A549 (cell line): ENCODE data around the gene BRF1. TPM values are rescaled to one million over a fixed set of nuclear protein-coding genes. Genes with fewer than 3 reads are reported as not detected.

ENCODE experiments used
- ATAC-seq, 2 experiments: fragments of 200-7000 bp in 1 of 2; fragments of >200 bp in 1 of 2; cut with Nextera tagmentation in 1 of 2; cut with Tn5 transposase in 1 of 2; 3 replicates each; pipeline versions ENCODE4 v1.8.0 to v1.9.1; 2018 to 2020; ENCODE audit warnings: mild to moderate bottlenecking in 1 of 2, moderate library complexity in 1 of 2
- CTCF ChIA-PET: fragments of 300-600 bp; sonication (Branson Sonifier 250); formaldehyde crosslinking; extraction: SDS; loops from one replicate; lab custom pipeline; 2021; ENCODE audit warnings: antibody characterized with exemption, inconsistent platforms; lab: Yijun Ruan, JAX
- POLR2A ChIA-PET: fragments of 350-600 bp; formaldehyde crosslinking; extraction: SDS; loops from one replicate; lab custom pipeline; 2021; ENCODE audit warnings: antibody characterized with exemption, inconsistent platforms; lab: Yijun Ruan, JAX
- DNase-seq, 2 experiments: peaks; one replicate each; pipeline versions ENCODE4 v3.0.0 to v3.0.0-alpha.2; 2011 to 2016; ENCODE audit warnings: low read depth in 1 of 2, low spot score in 1 of 2
- FAIRE-seq: peaks from 2 replicates; lab custom pipeline; 2011; peaks lifted over from hg19 to GRCh38; lab: Jason Lieb, UNC
- H3K27ac ChIP-seq, 2 experiments: fragments of >200 bp; sonication (Bioruptor Twin); formaldehyde crosslinking; 3 replicates each; pipeline ENCODE4 v1.5.1; 2016 to 2017
- H3K4me1 ChIP-seq: fragments of >200 bp; sonication (Bioruptor Twin); formaldehyde crosslinking; 3 replicates; pipeline ENCODE4 v1.6.1; 2016
- H3K4me2 ChIP-seq: fragments of >200 bp; sonication (Bioruptor Twin); formaldehyde crosslinking; 3 replicates; pipeline ENCODE4 v1.6.1; 2016
- H3K4me3 ChIP-seq: fragments of >200 bp; sonication (Bioruptor Twin); formaldehyde crosslinking; 3 replicates; pipeline ENCODE4 v1.5.1; 2016
- H3K9me3 ChIP-seq: fragments of >200 bp; sonication (Bioruptor Twin); formaldehyde crosslinking; 3 replicates; pipeline ENCODE4 v1.6.1; 2016
- BHLHE40 ChIP-seq: IDR thresholded peaks from 2 replicates; pipeline ENCODE4 v1.6.1; 2012; ENCODE audit warnings: low read depth, low read length, inconsistent platforms
- CBX2 ChIP-seq: fragments of 200-600 bp; sonication (generic); IDR thresholded peaks from 2 replicates; pipeline ENCODE4 v1.6.1; 2016; ENCODE audit warnings: low read depth, mild to moderate bottlenecking, borderline replicate concordance
- CBX8 ChIP-seq: fragments of 200-600 bp; sonication (generic); IDR thresholded peaks from 2 replicates; pipeline ENCODE4 v1.6.1; 2016
- CEBPB ChIP-seq, 2 experiments: fragments of >200 bp in 1 of 2; sonication (Bioruptor Twin) in 1 of 2; formaldehyde crosslinking in 1 of 2; IDR thresholded peaks; 2 replicates each; pipeline ENCODE4 v1.6.1; 2012 to 2016
- CHD2 ChIP-seq: fragments of 150-350 bp; IDR thresholded peaks from 2 replicates; pipeline ENCODE4 v1.6.1; 2014; ENCODE audit warnings: low read length; ENCODE audit not compliant: partially characterized antibody
- CHD4 ChIP-seq: fragments of 200-600 bp; sonication (generic); IDR thresholded peaks from 2 replicates; pipeline ENCODE4 v1.6.1; 2016; ENCODE audit warnings: antibody characterized with exemption, mild to moderate bottlenecking, borderline replicate concordance
- EHF ChIP-seq: fragments of 250-450 bp; sonication (Bioruptor Pico); IDR thresholded peaks from 2 replicates; pipeline ENCODE4 v1.5.0; 2020; ENCODE audit warnings: mild to moderate bottlenecking
- FOSL2 ChIP-seq, 2 experiments: fragments of 450-650 bp in 1 of 2; fragments of >200 bp in 1 of 2; sonication (Bioruptor Twin) in 1 of 2; formaldehyde crosslinking; IDR thresholded peaks; 2 replicates each; pipeline versions ENCODE4 v1.5.0 to v1.6.1; 2016 to 2020; ENCODE audit warnings: mild to moderate bottlenecking in 1 of 2, moderate library complexity in 1 of 2
- GATA3 ChIP-seq: IDR thresholded peaks from 2 replicates; pipeline ENCODE4 v1.6.1; 2012; ENCODE audit warnings: borderline replicate concordance
- HDAC2 ChIP-seq: fragments of 200-600 bp; sonication (generic); IDR thresholded peaks from 2 replicates; pipeline ENCODE4 v1.6.1; 2016
- HOXA7 ChIP-seq: fragments of 250-450 bp; sonication (Bioruptor Pico); IDR thresholded peaks from 2 replicates; pipeline ENCODE4 v1.5.0; 2020; ENCODE audit warnings: mild to moderate bottlenecking, moderate library complexity
- HOXB13 ChIP-seq: fragments of 250-450 bp; sonication (Bioruptor Pico); IDR thresholded peaks from 2 replicates; pipeline ENCODE4 v1.5.0; 2020; ENCODE audit warnings: low read depth, mild to moderate bottlenecking, moderate library complexity
- HOXB5 ChIP-seq: fragments of 250-450 bp; sonication (Bioruptor Pico); IDR thresholded peaks from 2 replicates; pipeline ENCODE4 v1.5.0; 2020; ENCODE audit warnings: mild to moderate bottlenecking, moderate library complexity
- JUN ChIP-seq, 2 experiments: fragments of >200 bp; sonication (Bioruptor Twin); formaldehyde crosslinking; IDR thresholded peaks; 2 replicates in 1 of 2; 3 replicates in 1 of 2; pipeline ENCODE4 v1.6.1; 2016 to 2017
- KDM1A ChIP-seq: fragments of 200-600 bp; sonication (generic); IDR thresholded peaks from 2 replicates; pipeline ENCODE4 v1.6.1; 2016; ENCODE audit warnings: low read depth, mild to moderate bottlenecking
- KDM5A ChIP-seq: fragments of 200-600 bp; sonication (generic); IDR thresholded peaks from 2 replicates; pipeline ENCODE4 v1.6.1; 2016; ENCODE audit warnings: antibody characterized with exemption, mild to moderate bottlenecking
- MAFK ChIP-seq: fragments of 450-650 bp; IDR thresholded peaks from 2 replicates; pipeline ENCODE4 v1.6.1; 2014; ENCODE audit not compliant: partially characterized antibody
- MAZ ChIP-seq: fragments of 150-350 bp; IDR thresholded peaks from 2 replicates; pipeline ENCODE4 v1.6.1; 2014; ENCODE audit warnings: antibody characterized with exemption, low read depth, low read length, borderline replicate concordance
- NPAS2 ChIP-seq: fragments of 250-450 bp; sonication (Bioruptor Pico); IDR thresholded peaks from 2 replicates; pipeline ENCODE4 v1.8.0; 2022; ENCODE audit warnings: mild to moderate bottlenecking, moderate library complexity, borderline replicate concordance
- NR3C1 ChIP-seq: fragments of >200 bp; sonication (Bioruptor Twin); formaldehyde crosslinking; IDR thresholded peaks from 3 replicates; pipeline ENCODE4 v1.6.1; 2017
- PHF8 ChIP-seq: fragments of 200-600 bp; sonication (generic); IDR thresholded peaks from 2 replicates; pipeline ENCODE4 v1.6.1; 2016; ENCODE audit warnings: low read depth, mild to moderate bottlenecking, antibody characterized with exemption, moderate library complexity, borderline replicate concordance
- POLR2A ChIP-seq: IDR thresholded peaks from 2 replicates; pipeline ENCODE4 v1.6.1; 2012; ENCODE audit warnings: mild to moderate bottlenecking, low read length
- RCOR1 ChIP-seq: fragments of 150-350 bp; IDR thresholded peaks from 2 replicates; pipeline ENCODE4 v1.6.1; 2014; ENCODE audit warnings: antibody characterized with exemption, low read length, low read depth
- RNF2 ChIP-seq: fragments of 200-600 bp; sonication (generic); IDR thresholded peaks from 2 replicates; pipeline ENCODE4 v1.6.1; 2016; ENCODE audit warnings: low read depth, mild to moderate bottlenecking, antibody characterized with exemption, moderate library complexity, borderline replicate concordance
- TFCP2L1 ChIP-seq: fragments of 250-450 bp; sonication (Bioruptor Pico); IDR thresholded peaks from 2 replicates; pipeline ENCODE4 v1.5.0; 2021; ENCODE audit warnings: mild to moderate bottlenecking
- TP53 ChIP-seq: fragments of 250-450 bp; sonication (Bioruptor Pico); IDR thresholded peaks from 2 replicates; pipeline ENCODE4 v1.5.0; 2021; ENCODE audit warnings: mild to moderate bottlenecking, moderate library complexity
- ZSCAN20 ChIP-seq: fragments of 250-450 bp; sonication (Bioruptor Pico); IDR thresholded peaks from 2 replicates; pipeline ENCODE4 v1.8.0; 2022; ENCODE audit warnings: mild to moderate bottlenecking, moderate library complexity
- WGBS: methylation state at CpG from one replicate; pipeline ENCODE4 v1.1.6; 2017; ENCODE audit errors: missing lambda C conversion rate; 5-methylcytosine and 5-hydroxymethylcytosine counted together
- polyA plus RNA-seq, 4 experiments: library from polyadenylated mRNA; depleted of rRNA in 3 of 4; stranded (reverse); fragments of >200 nt; fragmentation: RNase III in 1 of 4; extraction: RNeasy Plus Mini Kit Qiagen cat#74134 plus additional on column Dnase treatment in 1 of 4; gene quantifications; 2 replicates in 3 of 4; 3 replicates in 1 of 4; pipeline ENCODE4 v1.2.3, GENCODE V29; 2011 to 2017
- TF ChIP-seq, protein P1 (sequence below): fragments of 250-450 bp; sonication (Bioruptor Pico); IDR thresholded peaks from 2 replicates; pipeline ENCODE4 v1.5.0; 2021; ENCODE audit warnings: mild to moderate bottlenecking, moderate library complexity, borderline replicate concordance
- TF ChIP-seq, protein P2 (sequence below): fragments of 200-600 bp; sonication (generic); IDR thresholded peaks from 2 replicates; pipeline ENCODE4 v1.6.1; 2016; ENCODE audit warnings: antibody characterized with exemption, mild to moderate bottlenecking, moderate library complexity

Gene BRF1
- polyA plus RNA-seq, 2 of the 4 experiments (the other 2 are of a cell fraction) = 8.5 to 25.7 TPM

DNA sequence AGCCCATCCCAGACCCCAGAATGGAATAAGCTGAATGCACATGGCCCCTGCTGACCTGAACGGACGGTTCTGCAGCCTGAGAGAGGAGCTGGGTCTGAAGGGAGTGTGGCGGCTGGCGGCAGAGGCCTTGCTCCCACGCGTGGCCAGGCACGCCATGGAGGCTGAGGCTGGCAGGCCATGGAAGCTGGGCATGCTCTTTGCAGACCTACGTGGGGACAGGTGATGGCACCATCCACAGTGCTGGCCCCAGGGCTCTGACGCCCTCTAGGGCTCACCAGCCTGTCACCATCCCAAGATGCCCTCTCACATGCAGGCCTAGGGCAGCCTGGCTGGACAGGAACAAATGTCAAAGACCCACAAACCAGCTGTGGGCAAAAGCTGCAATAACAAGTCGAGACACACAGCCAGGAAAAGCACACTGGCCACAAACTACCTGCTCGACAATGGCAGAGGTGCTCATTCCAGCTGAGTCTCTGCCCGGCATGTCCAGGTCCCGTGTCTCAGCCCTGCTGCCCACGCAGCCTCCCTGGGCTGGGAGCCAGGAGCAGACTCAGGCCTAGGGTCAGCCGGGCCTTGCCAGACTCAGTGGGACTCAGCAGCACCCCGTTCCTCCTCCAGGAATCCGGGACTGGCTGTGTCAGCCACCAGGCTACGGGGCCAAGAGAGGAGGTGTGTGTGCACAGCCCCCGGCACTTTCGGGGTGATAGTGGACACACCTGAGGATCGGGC lies 32.8 kb downstream of the BRF1 start (continued):
- TF ChIP-seq MAZ (no peak), HDAC2 (no peak), CHD2 (no peak), KDM5A (no peak)

DNA sequence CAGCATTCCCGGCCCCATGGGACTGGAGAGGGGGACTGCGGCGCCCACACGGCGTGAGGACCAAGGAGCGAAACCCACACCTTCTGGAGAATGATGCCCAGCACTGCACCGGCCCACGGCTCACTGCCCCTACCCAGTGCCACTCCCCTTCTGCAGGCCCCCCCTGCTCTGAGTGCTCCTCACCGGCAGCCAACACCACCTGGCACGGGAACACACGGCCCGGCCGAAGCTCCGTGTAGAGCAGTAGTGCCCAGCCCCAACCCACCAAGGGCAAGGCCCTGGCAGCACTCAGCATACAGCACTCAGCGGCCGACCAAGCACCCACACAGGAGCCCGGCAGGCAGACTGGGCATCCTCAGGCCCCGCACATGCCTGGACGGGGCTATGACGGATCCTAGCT lies 39.0 kb downstream of the BRF1 start:
- no peak overlapping the region for H3K4me2 ChIP-seq
- POLR2A ChIA-PET = no interaction called here
- no peak overlapping the region for H3K4me3 ChIP-seq
- no peak for DNase-seq
- H3K27ac ChIP-seq = no peak overlapping the region
- H3K9me3 ChIP-seq = no peaks in the 10 kb centered on the region
- ATAC-seq = no peak; a peak in 1 of 6 replicates
- TF ChIP-seq HOXA7 (CRISPR knock-in tag) (no peak), CBX2 (no peak), HOXB5 (CRISPR knock-in tag) (no peak), FOSL2 (IDR thresholded peaks at IDR 0.05) (no peak), FOSL2 (CRISPR knock-in tag; IDR thresholded peaks at IDR 0.05) (no peak), MAZ (no peak), KDM1A (no peak), TFCP2L1 (CRISPR knock-in tag) (no peak)
- TF ChIP-seq, protein P1, sequence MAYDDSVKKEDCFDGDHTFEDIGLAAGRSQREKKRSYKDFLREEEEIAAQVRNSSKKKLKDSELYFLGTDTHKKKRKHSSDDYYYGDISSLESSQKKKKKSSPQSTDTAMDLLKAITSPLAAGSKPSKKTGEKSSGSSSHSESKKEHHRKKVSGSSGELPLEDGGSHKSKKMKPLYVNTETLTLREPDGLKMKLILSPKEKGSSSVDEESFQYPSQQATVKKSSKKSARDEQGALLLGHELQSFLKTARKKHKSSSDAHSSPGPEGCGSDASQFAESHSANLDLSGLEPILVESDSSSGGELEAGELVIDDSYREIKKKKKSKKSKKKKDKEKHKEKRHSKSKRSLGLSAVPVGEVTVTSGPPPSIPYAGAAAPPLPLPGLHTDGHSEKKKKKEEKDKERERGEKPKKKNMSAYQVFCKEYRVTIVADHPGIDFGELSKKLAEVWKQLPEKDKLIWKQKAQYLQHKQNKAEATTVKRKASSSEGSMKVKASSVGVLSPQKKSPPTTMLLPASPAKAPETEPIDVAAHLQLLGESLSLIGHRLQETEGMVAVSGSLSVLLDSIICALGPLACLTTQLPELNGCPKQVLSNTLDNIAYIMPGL = no peak
- TF ChIP-seq, protein P2, sequence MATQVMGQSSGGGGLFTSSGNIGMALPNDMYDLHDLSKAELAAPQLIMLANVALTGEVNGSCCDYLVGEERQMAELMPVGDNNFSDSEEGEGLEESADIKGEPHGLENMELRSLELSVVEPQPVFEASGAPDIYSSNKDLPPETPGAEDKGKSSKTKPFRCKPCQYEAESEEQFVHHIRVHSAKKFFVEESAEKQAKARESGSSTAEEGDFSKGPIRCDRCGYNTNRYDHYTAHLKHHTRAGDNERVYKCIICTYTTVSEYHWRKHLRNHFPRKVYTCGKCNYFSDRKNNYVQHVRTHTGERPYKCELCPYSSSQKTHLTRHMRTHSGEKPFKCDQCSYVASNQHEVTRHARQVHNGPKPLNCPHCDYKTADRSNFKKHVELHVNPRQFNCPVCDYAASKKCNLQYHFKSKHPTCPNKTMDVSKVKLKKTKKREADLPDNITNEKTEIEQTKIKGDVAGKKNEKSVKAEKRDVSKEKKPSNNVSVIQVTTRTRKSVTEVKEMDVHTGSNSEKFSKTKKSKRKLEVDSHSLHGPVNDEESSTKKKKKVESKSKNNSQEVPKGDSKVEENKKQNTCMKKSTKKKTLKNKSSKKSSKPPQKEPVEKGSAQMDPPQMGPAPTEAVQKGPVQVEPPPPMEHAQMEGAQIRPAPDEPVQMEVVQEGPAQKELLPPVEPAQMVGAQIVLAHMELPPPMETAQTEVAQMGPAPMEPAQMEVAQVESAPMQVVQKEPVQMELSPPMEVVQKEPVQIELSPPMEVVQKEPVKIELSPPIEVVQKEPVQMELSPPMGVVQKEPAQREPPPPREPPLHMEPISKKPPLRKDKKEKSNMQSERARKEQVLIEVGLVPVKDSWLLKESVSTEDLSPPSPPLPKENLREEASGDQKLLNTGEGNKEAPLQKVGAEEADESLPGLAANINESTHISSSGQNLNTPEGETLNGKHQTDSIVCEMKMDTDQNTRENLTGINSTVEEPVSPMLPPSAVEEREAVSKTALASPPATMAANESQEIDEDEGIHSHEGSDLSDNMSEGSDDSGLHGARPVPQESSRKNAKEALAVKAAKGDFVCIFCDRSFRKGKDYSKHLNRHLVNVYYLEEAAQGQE = no peak
- FAIRE-seq = no peak
- CTCF ChIA-PET = interaction anchor here (0.6 kb wide), 1 partner anchor 449 kb away, joined by 3 read pairs; no protein-coding TSS in a partner anchor
- H3K4me1 ChIP-seq = peaks cover 11% of the 10 kb centered on the region
- WGBS = 96% methylated on average over 10 of the region's 20 CpGs

DNA sequence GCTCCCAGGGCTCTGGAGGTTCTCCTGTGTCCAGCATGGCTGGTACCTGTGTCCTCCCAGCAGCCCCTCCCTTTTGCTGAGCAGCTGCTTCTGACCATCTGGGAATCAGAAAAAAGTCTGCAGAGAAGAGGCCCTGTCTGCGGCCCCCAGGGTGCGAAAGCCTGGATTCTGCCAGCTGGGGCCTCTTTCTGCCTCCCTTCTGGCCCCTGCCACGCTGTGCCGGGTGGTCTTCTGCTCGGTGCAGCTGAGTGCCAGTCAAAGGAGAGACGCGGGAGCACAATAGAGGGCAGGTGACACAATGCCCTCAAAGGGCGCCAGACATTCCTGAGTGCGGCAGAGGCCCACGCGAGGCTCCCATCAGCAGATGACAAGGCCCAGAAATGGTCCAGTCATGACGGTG lies 39.8 kb downstream of the BRF1 start:
- DNase-seq = no peak
- no peak for TF ChIP-seq MAFK
- TF ChIP-seq NPAS2 (CRISPR knock-in tag) = no peak
- TF ChIP-seq CBX2 = no peak
- TF ChIP-seq ZSCAN20 (CRISPR knock-in tag) = no peak
- no peak for TF ChIP-seq EHF (CRISPR knock-in tag)
- no peak for TF ChIP-seq NR3C1
- TF ChIP-seq, protein P1 = no peak
- no peak for TF ChIP-seq CEBPB (IDR thresholded peaks at IDR 0.05)
- TF ChIP-seq RCOR1 = no peak
- no peak for TF ChIP-seq CHD4
- no peak for TF ChIP-seq POLR2A
- no peak for TF ChIP-seq HOXB13 (CRISPR knock-in tag)
- TF ChIP-seq PHF8 = no peak
- TF ChIP-seq TP53 (CRISPR knock-in tag) = no peak
- no peak for TF ChIP-seq CBX8
- TF ChIP-seq GATA3 = no peak
- no peak for TF ChIP-seq KDM5A
- no peak for TF ChIP-seq RNF2
- TF ChIP-seq JUN (IDR thresholded peaks at IDR 0.05) = no peak
- TF ChIP-seq BHLHE40 = no peak
- ChIA-PET CTCF (interaction anchor here (0.9 to 5.2 kb wide), 9 partner anchors 10 to 215 kb away, joined by 3 to 32 read pairs (median 5); partner anchors contain the start of gene BTBD6), POLR2A (interaction anchor here (1.0 kb wide), 1 partner anchor 40 kb away, joined by 3 read pairs; no protein-coding TSS in a partner anchor)
- H3K9me3 ChIP-seq = no peaks in the 10 kb centered on the region
- ATAC-seq = no peak
- no peak for FAIRE-seq
- WGBS = 97% methylated on average over 12 of the region's 12 CpGs
- H3K4me1 ChIP-seq = peaks cover 11% of the 10 kb centered on the region
- H3K27ac ChIP-seq = no peak overlapping the region
- no peak overlapping the region for H3K4me2 ChIP-seq
- H3K4me3 ChIP-seq = no peak overlapping the region
